HG03139 (cell line): Measurements from ENCODE around the gene RTKN2.
"Not testable (repeated sequence)": the region's sequence is repeated elsewhere in the genome, so short reads cannot be mapped to it uniquely, and the experiment has no call there.

Experiments used
- ATAC-seq: cut with Tn5 transposase; IDR thresholded peaks from one replicate; pipeline ENCODE4 v1.9.1; 2021; ENCODE audit not compliant: unreplicated experiment

The RTKN2 gene

GRCh38 chr10:62268399-62269114, at the start of gene RTKN2:
Gene RTKN2, minus strand, starts transcription at chr10:62268844. Its CDS starts 234 bp downstream, at chr10:62268610.
- ATAC-seq = peak; percentile 70

GRCh38 chr10:62317257-62317656, 48.6 kb upstream of the RTKN2 start:
- no peak for ATAC-seq

GRCh38 chr10:62309254-62309653, 40.6 kb upstream of the RTKN2 start:
- no peak for ATAC-seq

GRCh38 chr10:62308101-62308500, 39.5 kb upstream of the RTKN2 start:
- ATAC-seq = no peak

- no peak for ATAC-seq
Observed at GRCh38 chr10:62307635-62308034, 39.0 kb upstream of the RTKN2 start.

GRCh38 chr10:62306663-62307062, 38.0 kb upstream of the RTKN2 start:
- no peak for ATAC-seq

GRCh38 chr10:62305813-62306212, 37.2 kb upstream of the RTKN2 start:
- no peak for ATAC-seq

GRCh38 chr10:62303922-62304321, 35.3 kb upstream of the RTKN2 start:
- no peak for ATAC-seq

- no peak for ATAC-seq
Observed at GRCh38 chr10:62302760-62303159, 34.1 kb upstream of the RTKN2 start.

GRCh38 chr10:62297857-62298256, 29.2 kb upstream of the RTKN2 start:
- ATAC-seq = no peak

- ATAC-seq = no peak
Observed at GRCh38 chr10:62284221-62284620, 15.6 kb upstream of the RTKN2 start.

- ATAC-seq = not testable (repeated sequence)
Observed at GRCh38 chr10:62281348-62281747, 12.7 kb upstream of the RTKN2 start.

- ATAC-seq = not testable (repeated sequence)
Observed at GRCh38 chr10:62280392-62280791, 11.7 kb upstream of the RTKN2 start.

GRCh38 chr10:62278441-62278910, 9.8 kb upstream of the RTKN2 start:
- ATAC-seq = no peak

GRCh38 chr10:62277971-62278370, 9.3 kb upstream of the RTKN2 start:
- ATAC-seq = no peak

- ATAC-seq = no peak
Observed at GRCh38 chr10:62270020-62270419, 1.4 kb upstream of the RTKN2 start.

GRCh38 chr10:62268027-62268398, 631 bp downstream of the RTKN2 start:
- no peak for ATAC-seq

GRCh38 chr10:62266611-62267010, 2.0 kb downstream of the RTKN2 start:
- ATAC-seq = no peak

- no peak for ATAC-seq
Observed at GRCh38 chr10:62266147-62266546, 2.5 kb downstream of the RTKN2 start.

GRCh38 chr10:62264702-62265436, 3.8 kb downstream of the RTKN2 start:
- ATAC-seq = no peak

- no peak for ATAC-seq
Observed at GRCh38 chr10:62264126-62264525, 4.5 kb downstream of the RTKN2 start.

- no peak for ATAC-seq
Observed at GRCh38 chr10:62261666-62262065, 7.0 kb downstream of the RTKN2 start.
